ENCODE measurements around the gene PMPCA.

PMPCA gene

DNA sequence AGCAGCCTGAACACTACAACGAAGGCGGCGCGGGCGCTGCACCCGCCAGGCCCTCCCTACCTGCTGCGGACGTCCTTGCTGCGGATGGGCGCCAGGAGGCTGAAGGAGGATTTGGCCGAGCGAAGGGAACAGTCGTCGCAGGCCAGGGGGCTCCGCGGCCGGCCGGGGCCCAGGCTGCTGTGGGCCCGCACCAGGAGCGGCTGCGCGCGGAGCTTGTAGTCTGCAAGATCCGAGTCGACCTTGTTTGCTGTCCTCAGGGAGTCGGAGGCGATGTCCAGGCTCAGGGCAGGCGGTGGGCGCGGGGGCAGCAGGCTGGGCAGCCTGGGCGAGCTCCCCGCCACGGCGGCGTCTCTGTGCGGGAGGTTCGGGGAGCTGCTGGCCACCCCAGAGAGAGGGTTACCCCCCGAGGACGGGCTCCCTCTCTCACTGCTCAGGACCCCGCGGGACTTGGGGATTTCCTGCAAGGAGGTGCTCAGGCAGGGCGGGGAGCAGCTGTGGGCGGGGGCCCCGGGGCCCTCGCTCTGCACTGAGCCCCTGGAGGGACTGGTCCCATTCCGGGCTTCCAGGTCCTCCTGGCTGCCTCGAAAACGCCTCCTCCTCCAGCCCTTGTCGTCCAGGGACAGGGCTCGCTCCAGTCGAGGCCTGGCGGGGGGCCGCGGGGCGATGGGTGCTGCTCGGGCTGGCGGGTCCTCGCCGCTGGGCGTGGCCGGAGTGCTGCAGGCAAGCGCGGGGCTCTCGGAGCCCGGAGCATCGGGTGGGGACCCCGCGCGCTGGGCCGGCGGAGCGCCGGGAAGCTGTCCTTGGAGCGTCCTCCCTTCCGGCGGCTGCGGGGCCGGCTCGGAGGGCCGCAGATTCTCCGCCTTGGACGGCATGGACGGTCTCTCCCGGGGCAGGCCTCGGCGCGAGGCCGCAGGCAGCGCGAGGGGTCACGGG is 28.4 kb downstream of the PMPCA start:
- FAIRE-seq = no peak

DNA sequence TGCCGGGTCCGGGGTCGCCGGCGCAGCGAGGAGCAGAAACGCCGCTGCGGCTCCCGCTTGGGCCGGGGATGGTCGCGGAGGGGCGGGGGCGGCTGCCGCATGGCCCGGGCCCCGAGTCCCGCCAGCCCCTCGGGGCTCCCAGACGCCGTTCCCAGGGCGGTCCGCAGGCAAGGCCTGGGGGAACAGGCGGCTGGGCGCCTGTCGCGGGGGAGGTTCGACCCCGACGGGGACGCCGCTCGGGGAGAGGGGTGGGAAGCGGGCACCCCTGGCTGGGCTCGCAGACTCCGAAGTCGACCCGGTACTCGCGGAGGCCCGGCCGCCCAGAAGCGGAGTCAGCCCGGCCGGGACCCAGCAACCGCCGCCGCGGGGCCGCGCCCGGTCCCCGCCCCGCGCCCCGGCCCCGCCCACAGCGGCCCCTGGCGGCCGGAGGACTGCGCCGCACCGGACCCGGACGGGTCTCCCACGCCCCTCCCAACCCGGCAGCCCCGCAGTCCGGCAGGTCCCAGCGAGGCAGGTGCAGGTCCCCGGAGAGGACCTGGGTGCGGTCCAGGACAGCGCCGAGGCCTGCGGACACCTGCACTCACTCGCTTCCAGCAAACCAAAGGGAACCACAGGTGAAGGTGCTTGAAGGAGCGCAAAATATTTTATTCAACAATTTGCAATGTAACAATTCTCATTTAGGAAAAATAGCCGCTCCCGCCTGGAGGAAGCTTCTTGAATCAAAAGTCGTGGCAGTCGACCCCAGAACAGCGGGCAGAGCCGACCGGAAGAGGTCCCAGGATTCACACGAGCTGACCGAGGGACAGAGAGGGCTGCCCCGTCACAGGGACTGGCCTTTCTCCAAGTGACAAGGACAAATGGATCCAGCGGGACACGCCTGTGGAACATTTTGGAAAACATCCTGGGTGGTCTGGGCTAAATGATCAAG is 29.3 kb downstream of the PMPCA start, which contains the start of gene INPP5E:
Gene INPP5E, minus strand, starts transcription at position 365 of the 928 bp plus-strand sequence. CDS start 426 bp downstream, outside the sequence.
- FAIRE-seq = no peak

DNA sequence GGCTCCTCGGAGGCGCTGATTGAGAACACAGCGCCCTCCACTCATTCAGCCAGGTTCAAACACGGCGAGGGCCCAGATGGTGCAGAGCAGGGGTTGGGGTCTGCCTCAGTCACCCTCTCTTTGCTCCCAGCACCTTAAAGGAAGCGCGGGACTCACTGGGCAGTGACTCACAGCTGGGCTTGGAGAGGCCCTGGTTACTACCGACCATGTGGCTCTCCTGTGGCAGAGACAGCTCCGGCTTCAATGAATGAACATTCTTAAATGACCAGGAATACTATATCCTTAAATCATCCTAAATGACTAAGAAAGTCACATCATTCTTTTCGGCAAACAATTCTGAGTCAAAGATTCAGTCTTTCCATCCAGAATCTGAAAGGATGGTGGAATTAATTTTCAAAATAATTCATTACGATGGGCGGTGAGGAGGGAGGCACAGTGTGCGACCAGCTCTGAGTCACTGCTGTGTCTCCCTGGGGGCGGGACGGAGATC is 30.8 kb downstream of the PMPCA start:
- no peak for FAIRE-seq

DNA sequence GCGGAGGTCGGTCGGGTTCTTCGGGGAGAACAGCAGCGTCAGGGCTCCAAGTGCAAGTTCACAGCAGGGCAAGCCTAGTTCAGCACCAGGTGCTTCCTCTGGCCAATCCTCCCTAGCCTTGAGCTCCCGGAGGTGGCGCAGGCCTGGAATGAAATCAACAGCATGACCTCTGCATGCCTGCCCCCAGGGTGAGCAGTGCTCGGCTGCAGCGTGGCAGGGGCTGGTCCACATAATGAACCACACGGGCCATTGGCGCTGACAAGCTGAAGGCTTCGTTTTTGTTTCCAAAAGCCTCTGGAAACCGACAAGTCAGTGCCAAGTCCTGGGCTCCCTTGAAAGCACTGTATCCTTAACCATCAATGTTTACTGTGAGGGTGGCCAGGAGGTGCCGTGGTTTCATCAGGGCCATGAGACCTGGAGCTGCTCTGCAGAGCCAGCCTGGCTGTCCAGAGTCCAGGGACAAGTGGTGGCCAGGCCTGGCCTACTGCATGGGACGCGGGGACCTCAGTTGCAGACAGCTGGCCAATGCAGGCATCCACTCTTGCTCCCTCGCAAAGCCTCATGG is 31.3 kb downstream of the PMPCA start:
- no peak for FAIRE-seq

DNA sequence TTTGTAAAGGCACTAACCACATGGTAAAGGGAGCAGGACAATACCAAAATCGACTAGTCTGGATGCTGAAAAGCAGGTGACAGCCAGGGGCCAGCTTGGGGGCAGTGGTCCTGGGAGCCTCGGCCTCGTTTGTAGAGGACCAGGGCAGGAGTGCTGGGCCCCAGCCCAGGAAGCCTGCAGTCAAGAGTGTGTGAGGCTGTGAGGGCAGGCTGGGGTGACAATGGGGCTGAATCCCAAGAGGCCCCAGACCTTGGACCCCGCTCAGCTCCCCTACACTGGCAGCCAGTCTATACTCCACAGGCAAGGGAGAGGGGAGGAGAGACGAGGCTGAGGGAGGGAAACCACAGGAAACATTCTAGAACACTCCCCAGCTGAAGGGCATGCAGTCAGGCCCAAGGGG is 31.8 kb downstream of the PMPCA start:
- no peak for FAIRE-seq

DNA sequence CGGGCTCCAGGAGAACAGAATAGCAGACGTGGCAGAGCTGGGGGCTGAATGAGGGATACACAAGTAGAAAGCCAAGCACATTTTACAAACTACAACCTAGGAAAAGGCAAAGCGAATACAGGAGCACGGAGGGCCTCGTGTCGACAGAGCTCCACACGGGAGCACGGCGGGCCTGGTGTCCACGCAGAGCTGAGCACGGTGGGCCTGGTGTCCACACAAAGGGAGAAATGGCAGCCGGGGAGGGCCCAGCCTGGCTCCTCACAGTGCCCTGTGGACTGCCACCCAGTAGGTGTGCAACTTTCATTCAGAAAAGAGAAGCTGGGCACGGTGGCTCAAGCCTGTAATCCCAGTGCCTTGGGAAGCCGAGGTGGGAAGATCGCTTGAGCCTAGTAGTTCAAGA is 32.6 kb downstream of the PMPCA start:
- no peak for FAIRE-seq

DNA sequence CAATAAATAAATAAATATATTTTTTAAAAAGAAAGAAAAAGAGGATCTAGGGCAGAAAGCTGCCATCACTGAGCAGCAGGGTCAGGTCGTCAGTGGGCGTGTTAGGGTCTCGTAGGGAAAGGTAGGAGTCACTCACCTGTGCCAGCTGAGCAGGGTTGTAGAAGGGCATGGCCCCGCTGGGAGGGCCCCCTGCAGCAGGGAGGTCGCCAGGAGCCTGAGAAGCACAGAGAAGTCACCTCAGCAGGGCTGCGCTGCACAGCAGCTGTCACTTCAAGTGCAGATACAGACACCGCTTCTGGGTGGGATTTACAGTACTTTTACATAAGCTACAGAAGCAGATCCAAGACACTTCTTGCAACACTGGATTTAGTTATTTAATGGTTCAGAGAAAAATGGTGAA is 33.2 kb downstream of the PMPCA start:
- FAIRE-seq = no peak

DNA sequence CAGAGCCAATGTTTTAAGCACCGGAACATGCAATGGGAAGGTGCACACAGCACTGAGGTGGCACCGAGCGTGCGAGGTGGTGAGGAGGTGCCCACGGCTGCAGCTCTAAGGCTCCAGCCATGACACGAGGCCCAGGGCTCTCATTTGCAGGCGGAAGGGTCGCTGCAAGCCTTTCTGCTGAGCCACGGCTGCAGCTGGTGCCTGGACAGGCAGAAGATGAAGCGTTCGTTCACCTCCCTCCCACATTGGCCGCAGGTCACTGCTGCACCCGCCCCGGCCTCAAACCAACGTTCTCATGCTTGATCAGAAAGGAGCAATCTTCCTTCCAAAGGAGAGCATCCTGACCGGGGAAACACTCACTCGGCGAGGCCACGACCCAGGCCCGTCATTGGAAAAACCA is 33.6 kb downstream of the PMPCA start:
- no peak for FAIRE-seq

DNA sequence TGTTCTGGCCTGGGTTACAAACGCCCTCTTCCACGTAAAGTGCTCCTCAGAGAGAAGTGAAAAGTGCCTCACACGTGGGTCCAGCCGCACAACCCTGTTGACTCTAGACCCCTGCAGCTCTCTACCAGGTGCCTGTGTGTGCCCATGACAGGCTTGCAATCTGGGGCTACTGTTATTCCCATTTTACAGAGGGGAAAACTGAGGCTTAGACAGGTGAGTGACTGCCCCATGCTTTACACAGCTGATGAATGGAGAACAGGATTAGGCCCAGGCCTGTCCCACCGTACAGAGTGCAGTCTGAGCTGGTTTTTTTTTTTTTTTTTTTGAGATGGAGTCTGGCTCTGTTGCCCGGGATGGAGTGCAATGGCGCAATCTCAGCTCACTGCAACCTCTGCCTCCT is 35.3 kb downstream of the PMPCA start:
- FAIRE-seq = no peak

DNA sequence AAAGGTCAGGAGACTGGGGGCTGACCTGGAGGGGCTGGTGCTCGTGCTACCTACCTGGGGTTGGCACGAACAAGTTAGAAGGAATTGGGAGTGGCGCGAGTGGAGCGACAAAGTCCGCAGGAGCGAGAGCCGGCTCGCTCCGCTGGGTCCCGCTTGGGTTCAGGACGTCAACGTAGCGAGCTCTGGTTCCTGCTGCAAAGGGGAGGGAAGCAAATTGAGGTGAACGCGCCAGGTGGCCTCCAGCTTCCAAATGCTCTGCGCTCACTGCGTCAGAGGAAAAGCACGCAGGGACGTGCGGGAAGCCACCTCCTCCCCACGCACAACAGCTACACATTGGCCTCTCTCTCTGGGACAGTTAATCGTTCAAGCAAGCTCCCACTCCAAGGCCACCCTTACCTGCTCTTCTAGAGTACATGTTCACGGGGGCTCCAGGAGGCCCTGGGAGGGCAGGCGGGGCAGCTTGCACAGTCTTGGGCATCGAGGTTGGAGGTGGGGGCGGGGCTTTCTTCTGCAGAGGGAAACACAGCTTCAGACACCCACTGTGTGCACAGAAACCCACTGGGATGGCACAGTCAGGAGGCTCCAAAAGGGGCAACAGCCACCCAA is 36.8 kb downstream of the PMPCA start:
- no peak for FAIRE-seq

DNA sequence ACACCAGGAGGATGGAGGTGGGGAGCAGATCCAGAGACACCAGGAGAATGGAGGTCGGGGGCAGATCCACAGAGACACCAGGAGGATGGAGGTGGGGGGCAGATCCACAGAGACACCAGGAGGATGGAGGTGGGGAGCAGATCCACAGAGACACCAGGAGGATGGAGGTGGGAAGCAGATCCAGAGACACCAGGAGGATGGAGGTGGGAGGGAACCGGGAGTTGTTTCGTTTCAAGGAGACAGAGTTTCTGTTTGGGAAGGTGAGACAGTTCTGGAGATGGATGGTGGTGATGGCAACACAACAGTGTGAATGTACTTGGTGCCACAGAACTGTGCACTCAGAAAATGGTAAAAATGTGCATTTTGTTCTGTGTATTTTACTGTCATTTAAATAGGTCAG is 38.2 kb downstream of the PMPCA start:
- FAIRE-seq = no peak

DNA sequence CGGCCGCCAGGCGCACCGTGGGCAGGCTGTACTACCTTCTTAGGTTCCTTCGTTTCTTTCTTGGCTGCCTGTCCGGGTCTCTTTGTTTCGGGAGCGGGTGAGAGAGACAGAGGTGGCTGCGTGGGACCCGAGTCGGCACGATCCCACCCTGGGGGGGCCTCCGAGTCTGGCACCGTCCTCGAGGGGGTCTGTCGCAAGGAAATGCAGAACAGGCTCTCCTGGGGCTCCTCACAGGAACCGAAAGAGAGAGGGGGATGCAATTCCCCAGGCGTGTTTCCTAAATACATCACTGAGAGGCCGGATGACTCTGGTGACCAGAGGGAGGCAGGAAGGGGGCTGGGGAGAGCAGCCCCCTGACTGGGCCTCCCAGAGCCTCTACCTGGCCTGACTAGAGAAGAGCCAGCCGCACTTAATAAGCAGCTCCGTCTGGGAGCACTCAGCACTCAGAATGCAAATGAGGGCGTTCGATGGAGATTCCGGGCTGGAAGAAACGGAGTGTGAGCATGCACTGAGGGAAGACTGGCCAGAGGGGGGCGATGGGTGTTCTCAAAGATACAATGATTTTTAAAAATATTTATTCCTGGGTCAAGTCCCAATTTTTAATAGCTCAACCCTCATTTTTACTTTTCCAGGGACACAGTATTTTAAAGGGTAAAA is 40.9 kb downstream of the PMPCA start:
- no peak for FAIRE-seq

DNA sequence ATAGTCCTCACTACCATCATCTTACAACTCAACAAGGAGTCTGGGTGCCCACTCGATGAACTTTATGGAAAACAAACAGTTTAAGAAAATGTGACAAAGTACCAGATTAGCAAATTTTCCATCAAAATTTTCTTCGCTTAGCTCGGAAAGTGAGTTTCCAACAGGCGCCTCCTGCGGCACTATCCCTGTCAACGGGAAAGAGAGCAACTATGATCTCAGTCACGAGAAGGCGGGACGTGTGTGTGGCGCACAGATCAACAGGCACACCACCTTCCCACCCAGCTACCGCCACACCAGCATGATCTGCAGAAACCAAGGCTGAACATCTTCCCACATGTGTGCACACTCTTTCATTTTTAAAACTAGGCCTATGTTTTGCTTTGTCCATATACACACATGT is 42.9 kb downstream of the PMPCA start:
- no peak for FAIRE-seq

DNA sequence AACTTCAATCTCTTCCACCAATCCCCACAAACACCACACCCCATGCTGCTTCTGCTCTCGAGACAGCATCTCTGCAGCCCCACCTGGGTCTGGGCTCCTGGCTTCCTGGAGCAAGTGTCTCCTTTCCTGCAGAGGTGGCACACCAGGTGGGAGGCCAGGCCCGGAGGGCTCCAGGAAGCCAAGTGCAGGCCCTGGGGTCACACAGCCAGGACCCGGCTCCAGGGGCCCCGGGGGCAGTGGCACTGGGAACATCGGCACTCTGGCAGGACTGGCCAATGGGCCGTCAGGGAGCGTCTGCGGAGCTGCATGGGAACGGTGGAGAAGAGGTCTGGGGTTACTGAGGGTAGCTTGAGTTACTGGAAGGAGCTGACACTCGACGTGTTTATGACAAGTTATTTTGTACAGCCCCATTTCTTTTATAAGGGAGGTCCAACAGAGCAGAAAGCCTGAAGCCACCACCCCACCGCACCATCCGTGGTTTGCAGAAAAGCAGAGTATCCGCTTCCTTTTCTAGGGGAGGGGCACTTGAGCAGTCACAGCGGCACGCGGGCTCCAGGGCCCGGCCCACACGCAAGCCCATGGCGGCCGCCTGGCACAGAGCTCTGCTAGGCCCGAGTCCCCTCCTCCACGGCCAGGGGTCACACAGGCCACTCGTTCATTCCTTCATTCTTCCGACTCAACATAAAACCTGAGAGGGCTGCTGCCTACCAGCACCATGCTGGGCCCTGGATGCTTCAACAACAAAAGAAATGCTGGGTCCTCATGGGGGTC is 43.8 kb downstream of the PMPCA start:
- no peak for FAIRE-seq

DNA sequence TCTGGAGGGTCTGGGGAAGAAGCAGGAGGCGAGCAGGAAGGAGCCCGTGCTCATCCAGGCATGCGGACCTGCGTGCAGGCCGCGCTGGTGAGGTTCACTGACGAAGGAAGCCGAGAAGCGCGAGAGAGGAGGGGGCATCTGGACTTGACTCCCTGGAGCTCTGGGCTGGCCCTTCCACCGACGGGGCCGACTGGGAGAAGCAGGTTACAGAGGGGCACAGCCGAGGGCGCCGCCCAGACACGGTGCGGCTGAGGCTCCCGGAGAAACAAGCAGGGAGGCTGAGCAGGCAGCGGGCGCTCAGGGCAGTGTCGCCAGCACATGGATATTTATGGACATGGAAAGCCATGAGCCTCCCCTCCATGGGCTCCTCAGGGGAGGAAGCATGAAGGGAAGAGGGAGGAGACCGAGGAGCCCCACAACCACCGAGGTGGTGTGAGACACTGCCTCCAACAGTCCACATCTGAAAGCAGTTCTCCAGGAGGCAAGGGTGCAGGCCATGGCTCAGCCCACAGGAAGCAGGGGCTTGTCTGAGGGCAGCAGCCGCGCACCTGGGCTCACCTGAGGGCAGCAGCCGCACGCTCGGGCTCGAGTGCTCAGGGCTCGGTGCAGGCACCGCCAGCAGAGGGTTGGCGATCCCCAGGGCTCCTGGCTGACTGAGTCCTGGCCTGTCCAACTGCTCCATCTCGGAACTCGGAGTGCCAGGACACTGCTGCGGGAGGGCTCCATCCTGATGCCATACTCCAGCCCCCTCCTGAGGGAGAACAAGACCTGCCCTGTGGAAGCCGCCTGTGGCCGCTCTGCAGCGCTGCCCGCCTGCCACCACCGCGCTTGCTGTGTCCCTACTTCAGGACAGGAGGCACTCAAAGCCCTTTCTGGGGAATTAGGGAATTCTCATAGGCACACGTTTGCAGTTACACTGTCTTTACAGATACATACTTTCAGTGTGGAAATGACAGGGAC is 44.9 kb downstream of the PMPCA start:
- no peak for FAIRE-seq

DNA sequence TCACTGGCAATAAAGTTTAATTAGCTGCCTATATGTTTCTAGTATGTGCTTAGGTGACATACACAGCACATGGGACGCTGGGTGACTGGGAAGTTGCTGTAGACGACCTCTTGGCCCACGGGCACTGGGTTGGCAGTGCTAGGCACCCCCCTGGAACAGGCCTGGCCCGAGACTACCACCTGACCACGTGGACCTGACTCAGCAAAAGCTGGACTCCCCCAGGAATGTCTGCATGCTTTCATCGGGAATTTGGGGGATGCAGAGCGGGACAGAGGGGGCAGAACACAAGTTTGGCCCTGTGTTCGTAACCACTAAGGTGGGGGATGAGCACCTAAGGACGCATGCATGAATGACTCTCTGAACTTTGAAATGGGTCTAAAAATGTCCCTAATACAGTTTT is 45.8 kb downstream of the PMPCA start:
- FAIRE-seq = no peak

DNA sequence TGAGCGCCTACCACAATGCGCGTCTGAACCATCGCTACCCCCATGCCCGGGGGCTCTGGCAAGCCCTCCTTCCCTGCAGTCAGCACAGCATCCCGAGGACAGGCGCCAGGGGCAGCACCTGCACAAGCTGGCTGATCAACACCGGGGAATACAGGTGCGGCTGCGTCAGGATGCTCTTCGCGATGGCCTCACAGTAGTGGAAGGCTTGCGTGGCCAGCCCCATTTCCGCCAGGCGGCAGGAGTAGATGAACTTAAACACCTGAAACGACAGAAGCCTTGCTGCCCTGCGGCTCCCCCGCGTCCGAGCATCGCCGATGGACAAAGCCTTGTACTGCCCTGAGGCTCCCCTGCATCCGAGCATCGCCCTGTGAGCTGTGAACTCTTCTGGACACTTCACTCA is 46.9 kb downstream of the PMPCA start:
- FAIRE-seq = no peak

DNA sequence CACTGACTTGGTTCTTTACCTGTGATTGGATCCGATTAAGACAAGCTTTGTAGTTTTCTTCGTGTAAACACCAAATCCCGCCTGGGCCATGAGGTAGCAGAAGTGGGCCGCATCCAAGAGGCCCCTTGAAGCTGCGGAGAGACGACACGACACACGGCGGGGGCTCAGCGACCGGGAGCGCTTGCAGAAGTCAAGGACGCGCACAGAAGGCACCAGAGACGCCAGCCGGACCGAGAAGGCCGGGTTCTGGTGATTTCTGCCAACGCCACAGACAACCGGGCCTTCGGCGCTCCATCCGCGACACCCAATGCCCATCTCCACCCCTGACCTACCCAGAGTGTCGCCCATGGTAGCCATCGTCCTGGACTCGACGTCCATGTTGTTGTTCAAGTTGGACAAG is 49.0 kb downstream of the PMPCA start:
- FAIRE-seq = no peak

DNA sequence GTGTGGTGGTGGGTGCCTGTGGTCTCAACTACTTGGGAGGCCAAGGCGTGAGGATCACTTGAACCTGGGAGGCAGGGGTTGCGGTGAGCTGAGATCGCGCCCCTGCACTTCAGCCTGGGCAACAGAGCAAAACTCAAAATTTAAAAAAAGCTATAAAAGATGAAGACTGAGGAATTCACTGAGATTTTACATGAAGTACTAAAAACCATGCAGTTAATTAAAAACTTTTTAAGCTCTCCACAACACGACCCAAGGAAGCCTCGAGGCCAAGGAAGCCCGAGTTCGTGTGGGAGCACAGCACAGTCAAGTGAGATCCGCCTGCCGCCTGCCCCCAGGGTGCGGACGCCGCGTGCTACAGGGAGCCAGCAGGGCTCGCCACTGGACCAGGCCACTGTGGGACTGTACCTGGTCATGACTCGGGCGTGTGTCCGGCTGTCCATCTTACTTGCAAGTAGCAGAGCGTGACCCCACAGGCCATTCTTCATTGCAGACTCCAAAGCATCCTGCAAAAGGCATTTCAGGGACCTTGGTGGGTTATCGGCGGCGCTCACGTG is 50.4 kb downstream of the PMPCA start:
- FAIRE-seq = no peak

DNA sequence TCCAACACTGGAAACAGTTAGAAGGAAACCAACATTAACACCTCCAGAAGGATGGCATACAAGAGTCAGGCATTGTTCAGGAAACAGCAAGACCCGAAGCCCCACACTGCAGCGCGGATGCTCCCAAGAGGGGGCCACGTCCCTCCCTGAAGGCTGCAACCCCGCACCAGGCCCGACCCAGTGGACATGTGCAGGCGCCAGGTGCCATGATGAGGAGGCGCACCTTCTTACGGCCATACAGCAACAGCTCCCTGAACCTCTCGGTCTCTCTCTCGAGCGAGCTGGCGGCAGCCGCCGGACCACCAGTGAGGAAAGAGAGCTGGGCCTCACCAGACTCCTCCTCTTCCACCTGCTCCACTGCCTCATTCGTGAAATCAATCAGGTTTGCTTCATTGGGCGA is 52.2 kb downstream of the PMPCA start:
- FAIRE-seq = no peak

Measured in islet of Langerhans (tissue), 1 donor.